PFSK-1 (cell line): Measurements from ENCODE around the gene NPIPB8.

Experiments used
- POLR2AphosphoS5 ChIP-seq: IDR thresholded peaks from 2 replicates; pipeline ENCODE4 v1.6.1; 2012; ENCODE audit warnings: low read depth, mild to moderate bottlenecking, control low read depth, low read length, moderate library complexity
- REST ChIP-seq, 2 experiments: IDR thresholded peaks; 2 replicates each; pipeline versions ENCODE4 v1.6.1 to v1.8.0; 2011 to 2012; ENCODE audit warnings: low read depth in 2 of 2, low read length in 2 of 2, control low read depth in 1 of 2, inconsistent platforms in 1 of 2, mild to moderate bottlenecking in 1 of 2, moderate library complexity in 1 of 2; ENCODE audit not compliant: insufficient read depth in 1 of 2
- SIN3A ChIP-seq: IDR thresholded peaks from 2 replicates; pipeline ENCODE4 v1.6.1; 2012; ENCODE audit warnings: mild to moderate bottlenecking, low read length, moderate library complexity, borderline replicate concordance; ENCODE audit not compliant: insufficient read depth
- TAF1 ChIP-seq: IDR thresholded peaks from 2 replicates; pipeline ENCODE4 v1.6.1; 2012; ENCODE audit warnings: low read length, control low read depth, borderline replicate concordance; ENCODE audit not compliant: insufficient read depth

GRCh38 chr16:28592511-28592910, 45.4 kb upstream of the NPIPB8 start:
- TF ChIP-seq POLR2AphosphoS5 (no peak), REST (IDR thresholded peaks at IDR 0.05; ENCODE audit: insufficient read depth in 1 of 2, low read depth in 2 of 2, low read length in 2 of 2) (no peak), SIN3A (no peak), TAF1 (no peak)
